HG02870 (cell line): ENCODE measurements around the gene LTBP2.
"Not testable (repeated sequence)": the region's sequence is repeated elsewhere in the genome, so short reads cannot be mapped to it uniquely, and the experiment has no call there.

Source experiments
- ATAC-seq: cut with Tn5 transposase; IDR thresholded peaks from one replicate; pipeline ENCODE4 v1.9.1; 2021; ENCODE audit warnings: mild to moderate bottlenecking, moderate library complexity; ENCODE audit not compliant: unreplicated experiment

The LTBP2 gene

DNA sequence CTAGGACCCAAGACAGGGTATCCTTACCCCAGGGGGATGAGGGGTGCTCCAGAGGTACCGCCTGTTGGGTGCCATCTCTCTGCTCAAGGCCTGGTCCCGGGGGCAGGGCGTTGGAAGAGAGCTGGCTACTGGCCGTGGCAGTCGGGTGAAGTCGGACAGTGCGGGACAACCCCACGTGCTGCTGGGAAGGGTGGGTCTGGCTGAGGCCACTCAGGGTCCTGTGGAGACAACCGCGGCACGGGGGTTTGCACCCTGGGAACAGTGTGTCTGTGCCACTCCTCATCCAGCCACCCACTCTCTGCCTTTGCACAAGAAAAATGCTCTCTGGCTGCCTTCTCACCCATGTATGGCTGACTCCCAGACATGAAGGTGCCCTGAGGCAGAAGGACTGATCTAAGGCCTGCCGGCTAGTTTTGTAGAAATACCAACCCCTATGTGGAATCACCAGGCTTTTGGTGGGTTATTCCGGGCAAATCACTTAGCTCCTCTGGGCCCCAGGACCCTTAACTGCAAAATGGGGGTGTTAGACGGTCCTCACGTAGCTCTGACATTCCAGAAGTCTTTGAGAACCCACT, 56.5 kb downstream of the LTBP2 start:
- ATAC-seq = no peak

DNA sequence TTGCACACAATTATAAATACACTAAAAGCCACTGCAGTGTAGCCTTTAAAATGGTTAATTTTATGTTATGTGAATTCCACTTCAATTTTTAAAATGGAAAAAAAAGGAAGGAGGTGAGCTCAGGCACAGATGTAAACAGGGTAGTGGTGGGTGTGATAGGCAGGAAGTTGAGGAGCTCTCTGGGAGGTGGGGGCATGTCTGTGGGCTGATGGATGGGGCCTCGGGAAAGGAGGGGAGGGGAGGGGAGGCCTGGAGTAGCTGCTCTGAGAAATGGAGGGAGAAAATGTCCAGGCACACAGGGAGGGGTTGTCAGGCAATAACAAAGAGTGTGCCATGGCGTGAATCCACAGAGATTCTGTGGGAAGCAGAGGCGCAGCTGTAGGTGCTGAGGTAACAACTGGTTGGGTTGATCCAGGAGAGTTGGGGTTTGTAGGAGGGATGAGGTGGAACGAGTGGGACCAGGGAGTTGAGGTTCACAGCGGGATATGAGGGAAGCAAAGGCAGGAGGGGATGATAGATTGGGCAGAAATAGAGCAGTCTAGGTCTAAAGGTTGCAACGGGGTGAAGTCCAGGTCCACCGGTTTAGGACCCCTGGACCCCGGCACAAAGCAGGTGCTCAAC, 57.2 kb downstream of the LTBP2 start:
- no peak for ATAC-seq

DNA sequence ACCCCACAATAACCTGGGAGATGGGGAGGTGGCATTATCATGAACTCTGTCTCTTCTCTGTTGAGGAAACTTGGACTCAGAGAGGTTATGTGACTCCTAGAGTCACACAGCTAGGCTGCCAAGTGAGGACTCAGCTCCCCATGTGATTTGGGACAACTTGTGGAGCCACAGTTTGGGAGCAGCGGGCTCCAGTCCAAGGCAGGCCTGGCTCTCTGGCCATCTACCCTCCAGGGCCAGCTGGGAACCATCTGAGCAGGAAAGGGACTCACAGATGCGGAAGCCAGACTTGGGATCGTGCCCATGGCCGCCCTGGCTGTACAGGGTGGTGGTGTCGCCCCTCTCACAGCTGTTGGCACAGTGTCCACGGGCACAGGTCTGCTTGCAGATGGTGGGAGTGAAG, 59.4 kb downstream of the LTBP2 start:
- no peak for ATAC-seq

- ATAC-seq = no peak
Observed at GRCh38 chr14:74551431-74552371, 60.3 kb downstream of the LTBP2 start.

DNA sequence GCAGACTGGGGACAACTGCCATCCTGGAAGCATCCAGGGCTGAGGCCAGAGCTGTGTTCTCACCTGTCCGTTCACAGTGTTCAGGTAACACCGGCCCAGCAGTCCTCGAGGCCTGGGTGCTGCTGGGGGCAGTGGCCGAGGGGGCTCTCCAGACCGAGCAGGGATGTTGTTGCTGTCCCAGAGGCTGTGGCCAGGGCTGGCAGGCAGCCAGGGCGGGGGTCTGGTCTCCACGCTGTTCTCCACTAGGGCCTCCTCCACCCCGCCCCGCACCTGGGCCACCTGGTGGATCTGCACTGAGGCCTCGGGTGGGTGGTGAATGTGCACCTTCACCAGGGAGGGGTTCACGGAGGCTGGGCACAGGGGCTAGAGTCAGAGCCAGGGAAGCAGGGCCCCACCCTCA, 61.0 kb downstream of the LTBP2 start:
- ATAC-seq = no peak

DNA sequence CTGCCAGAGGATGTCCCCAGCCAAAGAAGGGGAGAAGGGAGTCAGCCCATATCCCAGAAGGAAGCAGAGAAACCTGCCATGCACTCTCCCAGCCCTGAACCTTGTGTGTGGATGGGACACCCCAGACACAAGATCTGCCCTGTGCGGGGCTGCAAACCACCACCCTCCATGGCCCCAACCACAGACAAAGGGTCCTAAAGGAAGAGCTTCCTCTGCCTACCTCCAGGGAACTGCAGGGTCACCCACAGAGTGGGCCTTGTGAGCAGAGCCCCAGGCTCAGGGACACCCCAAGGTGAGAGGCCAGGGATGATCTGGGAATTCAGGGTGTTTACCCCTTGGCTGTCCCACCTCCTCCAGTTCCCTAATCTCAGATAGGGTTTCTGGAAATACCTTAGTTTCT, 62.0 kb downstream of the LTBP2 start:
- no peak for ATAC-seq

- no peak for ATAC-seq
Observed at GRCh38 chr14:74549588-74549987, 62.4 kb downstream of the LTBP2 start.

GRCh38 chr14:74548881-74549280, 63.2 kb downstream of the LTBP2 start:
- no peak for ATAC-seq

DNA sequence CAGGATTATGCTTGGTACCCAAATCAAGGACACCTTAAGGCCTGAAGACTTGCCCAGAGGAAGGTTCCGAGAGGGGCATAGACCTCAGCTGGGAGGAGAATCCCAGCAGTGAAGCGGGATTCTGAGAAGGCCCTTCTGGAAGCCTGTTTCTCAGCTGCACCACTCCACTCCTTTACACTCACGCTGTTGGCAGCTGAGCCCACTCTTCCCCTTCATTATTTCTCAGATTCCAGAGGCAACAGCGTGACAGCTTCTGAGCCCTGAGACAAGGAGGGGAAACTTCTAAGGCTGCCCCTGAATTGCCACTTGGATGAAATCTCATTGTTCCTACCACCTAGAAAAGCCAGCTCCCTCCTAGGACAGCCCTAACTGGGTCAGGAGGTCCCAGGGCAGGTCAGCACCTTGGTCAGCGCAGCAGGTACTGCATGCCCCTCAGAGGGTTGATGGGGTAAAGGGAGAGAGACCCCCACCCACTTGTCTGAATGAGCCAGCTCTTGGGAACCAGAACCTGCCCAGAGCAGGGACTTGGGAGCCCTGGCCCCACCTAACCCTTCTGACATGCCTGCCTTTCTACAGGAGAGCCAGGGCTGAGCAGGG, 64.6 kb downstream of the LTBP2 start:
- no peak for ATAC-seq

DNA sequence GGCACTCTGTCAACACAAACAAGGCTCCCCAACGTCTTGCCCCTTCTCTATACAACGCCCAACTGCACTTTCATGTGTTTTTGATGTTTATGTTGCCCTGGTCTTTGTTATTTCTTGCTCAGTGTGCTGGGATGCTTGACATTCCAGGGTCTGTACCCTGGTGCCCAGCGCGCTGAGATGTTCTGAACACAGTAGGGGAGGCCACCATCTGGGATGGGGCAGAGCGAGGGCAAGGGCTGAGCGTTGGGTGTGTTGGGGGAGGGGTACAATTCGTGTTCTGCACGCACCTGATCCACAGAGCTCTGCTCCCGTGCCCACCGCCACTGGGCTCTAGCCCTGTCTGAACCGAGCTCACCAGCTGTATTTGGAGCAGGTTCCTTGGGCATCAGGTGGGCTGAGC, 65.6 kb downstream of the LTBP2 start:
- ATAC-seq = no peak

GRCh38 chr14:74545386-74545785, 66.7 kb downstream of the LTBP2 start:
- no peak for ATAC-seq

DNA sequence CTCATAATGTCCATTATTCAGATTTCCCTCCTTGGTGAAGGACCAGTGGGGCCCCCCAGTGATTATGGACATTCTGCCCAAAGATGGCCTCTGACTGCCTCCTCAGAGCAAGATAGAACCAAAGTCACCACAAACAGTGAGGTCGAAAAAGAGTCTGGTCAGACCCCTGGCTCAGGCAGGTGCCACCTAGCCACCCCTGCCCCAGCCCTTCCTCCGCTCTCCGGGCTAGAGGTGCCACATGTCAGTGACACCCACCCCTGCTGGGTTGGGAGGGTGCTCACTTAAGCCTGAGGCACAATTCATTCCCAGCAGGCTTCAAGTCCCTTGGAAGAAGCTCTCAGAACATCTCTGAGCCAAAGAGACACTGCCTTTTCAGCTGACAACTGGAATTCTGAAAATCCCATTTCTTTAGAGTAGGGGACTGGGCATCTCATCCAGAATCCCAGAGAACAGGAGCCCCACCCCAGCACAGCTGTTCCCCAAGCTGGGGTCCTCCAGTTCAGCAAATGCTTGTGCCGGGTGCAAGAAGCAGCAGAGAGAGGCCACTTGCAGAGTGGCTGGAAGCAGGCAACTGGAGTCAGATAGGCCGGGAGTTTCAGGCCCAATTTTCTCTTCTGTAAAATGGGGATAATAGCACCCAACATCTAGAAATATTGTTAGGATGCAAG, 68.1 kb downstream of the LTBP2 start:
- ATAC-seq = no peak

GRCh38 chr14:74542056-74542685, 69.9 kb downstream of the LTBP2 start:
- ATAC-seq = no peak

DNA sequence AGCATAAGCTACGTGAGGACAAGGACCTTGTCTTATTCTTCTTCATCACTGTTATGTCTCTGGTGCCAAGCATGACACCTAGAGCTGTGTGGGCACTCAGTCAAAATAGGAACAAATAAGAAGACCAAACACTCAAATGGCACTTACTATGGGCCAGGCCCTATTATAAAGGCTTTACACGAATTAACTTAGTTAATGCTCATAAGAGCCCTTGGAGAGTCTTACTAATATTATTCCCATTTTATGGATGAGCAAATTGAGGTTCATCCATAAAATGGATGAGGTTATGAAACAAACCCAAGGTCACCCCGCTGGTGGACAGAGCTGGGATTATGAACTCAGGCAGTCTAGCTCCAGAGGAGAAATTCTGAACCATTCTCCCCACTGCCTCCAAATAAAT, 70.8 kb downstream of the LTBP2 start:
- no peak for ATAC-seq

- no peak for ATAC-seq
Observed at GRCh38 chr14:74539503-74539902, 72.5 kb downstream of the LTBP2 start.

- ATAC-seq = no peak
Observed at GRCh38 chr14:74538411-74539391, 73.3 kb downstream of the LTBP2 start.

DNA sequence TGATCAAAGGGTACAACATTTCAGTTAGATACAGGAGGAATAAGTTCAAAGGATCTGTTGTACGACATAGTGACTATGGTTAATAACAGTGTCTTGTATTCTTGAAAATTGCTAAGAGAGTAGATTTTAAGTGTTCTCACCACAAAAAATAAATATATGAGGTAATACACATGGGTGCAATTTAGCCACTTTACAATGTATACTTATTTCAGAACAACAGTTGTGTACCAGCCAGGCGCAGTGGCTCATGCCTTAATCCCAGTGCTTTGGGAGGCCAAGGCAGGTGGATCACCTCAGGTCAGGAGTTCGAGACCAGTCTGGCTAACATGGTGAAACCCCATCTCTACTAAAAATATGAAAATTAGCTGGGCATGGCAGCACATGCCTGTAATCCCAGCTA, 75.7 kb downstream of the LTBP2 start:
- not testable (repeated sequence) for ATAC-seq

GRCh38 chr14:74535756-74536325, 76.2 kb downstream of the LTBP2 start:
- ATAC-seq = no peak

GRCh38 chr14:74533576-74533975, 78.5 kb downstream of the LTBP2 start:
- no peak for ATAC-seq
